Testis (tissue), 2 donors: ENCODE measurements around the gene GRK5.

ENCODE experiments used
- POLR2A ChIP-seq: fragments of 450-650 bp; IDR thresholded peaks from one replicate; pipeline ENCODE4 v1.6.1; 2017; ENCODE audit warnings: antibody characterized with exemption, mild to moderate bottlenecking, moderate library complexity
- TF ChIP-seq, protein P1 (sequence below), 3 experiments: fragments of 450-650 bp in 2 of 3; fragments of 200-600 bp in 1 of 3; sonication (generic) in 1 of 3; IDR thresholded peaks; one replicate each; pipeline ENCODE4 v1.5.1; 2016 to 2019; ENCODE audit warnings: antibody characterized with exemption in 3 of 3, mild to moderate bottlenecking in 2 of 3, moderate library complexity in 1 of 3

DNA sequence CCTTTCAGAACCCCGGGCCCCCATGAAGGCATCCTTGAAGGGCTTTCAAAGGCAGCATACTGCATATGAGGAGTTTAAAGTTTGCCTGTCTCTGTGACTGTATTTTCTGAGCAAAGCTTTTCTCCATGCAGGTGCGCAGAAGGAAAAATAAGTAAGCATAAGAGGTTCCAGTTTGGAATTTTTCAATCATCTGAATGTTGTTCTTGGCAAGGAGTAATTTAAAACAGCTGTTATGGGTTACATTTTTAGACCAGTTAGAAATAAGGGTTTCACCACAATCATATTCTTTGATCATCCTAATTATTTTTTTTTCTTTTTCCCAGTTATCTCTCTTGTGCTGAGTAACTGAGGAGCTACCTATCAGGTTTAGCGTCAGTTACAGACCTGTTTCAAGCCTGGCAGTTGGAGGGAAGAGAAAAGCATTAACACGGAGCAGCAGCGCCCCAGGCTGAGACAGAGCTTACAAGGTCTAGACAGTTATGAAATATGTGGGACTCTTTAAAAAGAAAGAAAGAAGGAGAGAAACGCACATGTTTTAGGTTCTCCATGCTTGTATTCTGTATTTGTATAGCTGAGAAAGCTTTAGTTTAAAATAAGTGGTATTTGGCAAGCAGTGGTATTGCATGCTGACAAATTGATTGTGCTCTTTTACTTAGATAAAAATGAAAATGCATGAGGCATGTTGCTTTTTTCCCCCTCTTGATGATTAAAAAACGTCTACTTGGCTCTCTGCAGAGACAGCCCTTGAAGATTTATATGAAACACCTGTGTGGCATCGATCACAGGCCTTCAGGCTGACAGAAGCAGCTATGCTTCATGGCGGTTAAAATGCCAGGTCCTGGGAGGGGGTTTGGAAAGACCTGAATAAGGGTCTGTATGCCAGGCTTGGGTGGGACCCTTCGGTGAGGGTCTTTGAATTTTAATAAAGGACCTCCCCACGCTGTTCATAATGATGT is 157.6 kb downstream of the GRK5 start:
- TF ChIP-seq, protein P1, sequence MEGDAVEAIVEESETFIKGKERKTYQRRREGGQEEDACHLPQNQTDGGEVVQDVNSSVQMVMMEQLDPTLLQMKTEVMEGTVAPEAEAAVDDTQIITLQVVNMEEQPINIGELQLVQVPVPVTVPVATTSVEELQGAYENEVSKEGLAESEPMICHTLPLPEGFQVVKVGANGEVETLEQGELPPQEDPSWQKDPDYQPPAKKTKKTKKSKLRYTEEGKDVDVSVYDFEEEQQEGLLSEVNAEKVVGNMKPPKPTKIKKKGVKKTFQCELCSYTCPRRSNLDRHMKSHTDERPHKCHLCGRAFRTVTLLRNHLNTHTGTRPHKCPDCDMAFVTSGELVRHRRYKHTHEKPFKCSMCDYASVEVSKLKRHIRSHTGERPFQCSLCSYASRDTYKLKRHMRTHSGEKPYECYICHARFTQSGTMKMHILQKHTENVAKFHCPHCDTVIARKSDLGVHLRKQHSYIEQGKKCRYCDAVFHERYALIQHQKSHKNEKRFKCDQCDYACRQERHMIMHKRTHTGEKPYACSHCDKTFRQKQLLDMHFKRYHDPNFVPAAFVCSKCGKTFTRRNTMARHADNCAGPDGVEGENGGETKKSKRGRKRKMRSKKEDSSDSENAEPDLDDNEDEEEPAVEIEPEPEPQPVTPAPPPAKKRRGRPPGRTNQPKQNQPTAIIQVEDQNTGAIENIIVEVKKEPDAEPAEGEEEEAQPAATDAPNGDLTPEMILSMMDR (IDR thresholded peaks at IDR 0.05), result no peak
- TF ChIP-seq POLR2A, result no peak
